Body of pancreas (tissue), 4 donors: ENCODE measurements around the gene SLC35C1. TPM values are rescaled to one million over a fixed set of nuclear protein-coding genes. Genes with fewer than 3 reads are reported as not detected.
"Not testable (repeated sequence)": the region's sequence is repeated elsewhere in the genome, so short reads cannot be mapped to it uniquely, and the experiment has no call there.

Experiments
- ATAC-seq: fragments of 150-250 bp; one replicate; pipeline ENCODE4 v1.9.1; 2016
- DNase-seq, 4 donors: peaks; one replicate each; pipeline ENCODE4 v3.0.0-alpha.2; 2019
- H3K27ac ChIP-seq, 4 donors: fragments of 200-600 bp; sonication (generic); 1 replicate in 3 of 4; 2 replicates in 1 of 4; pipeline versions ENCODE4 v1.5.1 to v1.6.1; 2016 to 2019; ENCODE audit warnings: mild to moderate bottlenecking in 1 of 4, mixed read lengths in 1 of 4, moderate library complexity in 1 of 4
- H3K27me3 ChIP-seq, 2 donors: fragments of 200-600 bp; sonication (generic); one replicate each; pipeline ENCODE4 v1.6.0; 2016; ENCODE audit warnings: mild to moderate bottlenecking in 1 of 2
- H3K36me3 ChIP-seq, 2 donors: fragments of 200-600 bp; sonication (generic); replicated peaks in 1 of 2; 2 replicates each; pipeline ENCODE4 v1.5.1; 2016; ENCODE audit warnings: low read depth in 2 of 2; ENCODE audit not compliant: insufficient read depth in 1 of 2
- H3K4me1 ChIP-seq: fragments of 200-600 bp; sonication (generic); one replicate; pipeline ENCODE4 v1.6.0; 2016
- H3K4me3 ChIP-seq, 2 donors: fragments of 200-600 bp; sonication (generic); 1 replicate in 1 of 2; 2 replicates in 1 of 2; pipeline ENCODE4 v1.5.1; 2016 to 2019
- H3K9me3 ChIP-seq, 3 donors: fragments of 200-600 bp; sonication (generic); 1 replicate in 2 of 3; 2 replicates in 1 of 3; pipeline ENCODE4 v1.5.1; 2016
- CTCF ChIP-seq, 7 experiments: fragments of 450-650 bp in 4 of 7; fragments of 200-600 bp in 3 of 7; sonication (generic) in 3 of 7; IDR thresholded peaks; one replicate each; pipeline ENCODE4 v1.5.1; 2016 to 2019; ENCODE audit warnings: antibody characterized with exemption in 7 of 7
- POLR2A ChIP-seq, 3 donors: fragments of 450-650 bp; IDR thresholded peaks; one replicate each; pipeline ENCODE4 v1.6.1; 2016; ENCODE audit warnings: antibody characterized with exemption in 3 of 3, mild to moderate bottlenecking in 2 of 3
- WGBS, 2 donors: methylation state at CpG; one replicate each; pipeline ENCODE4 v1.1.5; 2017; 5-methylcytosine and 5-hydroxymethylcytosine counted together
- intact Hi-C: fragments of 100-400 bp; cut with DNase I; formaldehyde crosslinking; loops from one replicate; pipeline ENCODE4 v1.15.1; 2023
- total RNA-seq, 2 donors: library from RNA; depleted of rRNA; stranded (reverse); fragments of >200 nt; gene quantifications; one replicate each; pipeline ENCODE4 v1.1.0, GENCODE V29; 2016

SLC35C1 gene
- total RNA-seq, 2 donors from 2014 or later, result 11.2 to 22.7 TPM

GRCh38 chr11:45805305-45806071 lies 539 bp downstream of the SLC35C1 start:
- Histone ChIP-seq H3K9me3 (no peaks in the 10 kb centered on the region), H3K4me1 (peaks cover 40% of the 10 kb centered on the region)

GRCh38 chr11:45806072-45806933 lies 1.4 kb downstream of the SLC35C1 start:
- 39 to 43% methylated on average over 16 to 20 of the region's 20 CpGs for WGBS, 2 donors

More at GRCh38 chr11:45805305-45806071, 539 bp downstream of the SLC35C1 start:
- WGBS, 2 donors, result 8 to 11% methylated on average over 22 to 27 of the region's 29 CpGs
- no peaks in the 10 kb centered on the region for H3K36me3 ChIP-seq
- TF ChIP-seq CTCF (IDR thresholded peaks at IDR 0.05) (no peak), POLR2A (IDR thresholded peaks at IDR 0.05) (no peak)
- H3K4me3 ChIP-seq, result peak overlapping the region; percentile 59
- peak overlapping the region; percentile 86 to 95 (median 91) for H3K27ac ChIP-seq
- intact Hi-C loops, result no loop called here
- no peaks in the 10 kb centered on the region for H3K27me3 ChIP-seq
- ATAC-seq, result peak; percentile 56
- DNase-seq, result peak; percentile 49 to 57 (median 50)

GRCh38 chr11:45806937-45807791 lies 2.2 kb downstream of the SLC35C1 start:
- no peaks in the 10 kb centered on the region for H3K27me3 ChIP-seq
- intact Hi-C loops, result no loop called here
- peaks cover 0 to 11% of the 10 kb centered on the region in 2 donors for H3K36me3 ChIP-seq
- no peak overlapping the region for H3K27ac ChIP-seq
- peaks cover 40% of the 10 kb centered on the region for H3K4me1 ChIP-seq
- H3K4me3 ChIP-seq, result no peak overlapping the region
- WGBS, 2 donors, result 52 to 61% methylated on average over 7 of the region's 7 CpGs
- ATAC-seq (no peak), DNase-seq (no peak)
- no peak for TF ChIP-seq CTCF (IDR thresholded peaks at IDR 0.05)
- TF ChIP-seq POLR2A (IDR thresholded peaks at IDR 0.05), result no peak
- no peaks in the 10 kb centered on the region for H3K9me3 ChIP-seq

More at GRCh38 chr11:45806072-45806933, 1.4 kb downstream of the SLC35C1 start:
- H3K27me3 ChIP-seq, result no peaks in the 10 kb centered on the region
- no peaks in the 10 kb centered on the region for H3K9me3 ChIP-seq
- peaks cover 0 to 8% of the 10 kb centered on the region in 2 donors for H3K36me3 ChIP-seq
- TF ChIP-seq CTCF (IDR thresholded peaks at IDR 0.05) (no peak), POLR2A (IDR thresholded peaks at IDR 0.05) (no peak)
- H3K27ac ChIP-seq, result peak overlapping the region in 2 of 4 donors; percentile 86 to 95
- ATAC-seq (no peak), DNase-seq (peak in 1 of 4 donors; percentile 25)
- H3K4me3 ChIP-seq, result peak overlapping the region; percentile 59
- intact Hi-C loops, result no loop called here
- H3K4me1 ChIP-seq, result peaks cover 40% of the 10 kb centered on the region

- Histone ChIP-seq H3K36me3 (peaks cover 0 to 11% of the 10 kb centered on the region in 2 donors), H3K27me3 (no peaks in the 10 kb centered on the region), H3K4me3 (no peak overlapping the region), H3K27ac (no peak overlapping the region), H3K9me3 (no peaks in the 10 kb centered on the region), H3K4me1 (peaks cover 40% of the 10 kb centered on the region)
- ATAC-seq, result no peak
- intact Hi-C loops, result no loop called here
- DNase-seq, result peak in 1 of 4 donors; percentile 31
- WGBS, 2 donors, result 24 to 37% methylated on average over 3 to 4 of the region's 4 CpGs
- no peak for TF ChIP-seq CTCF (IDR thresholded peaks at IDR 0.05)
- no peak for TF ChIP-seq POLR2A (IDR thresholded peaks at IDR 0.05)
Observed at GRCh38 chr11:45807792-45808238, 2.9 kb downstream of the SLC35C1 start.

- intact Hi-C loops, H3K27ac ChIP-seq: not testable (repeated sequence)
- H3K4me1 ChIP-seq, result peaks cover 40% of the 10 kb centered on the region
Observed at GRCh38 chr11:45808427-45808826, 3.5 kb downstream of the SLC35C1 start.

More at GRCh38 chr11:45808427-45808826, 3.5 kb downstream of the SLC35C1 start:
- not testable (repeated sequence) for DNase-seq, H3K4me3 ChIP-seq, H3K9me3 ChIP-seq, H3K27me3 ChIP-seq, ATAC-seq
- H3K36me3 ChIP-seq, result peaks cover 0 to 11% of the 10 kb centered on the region in 2 donors
- WGBS, 2 donors, result 92 to 96% methylated on average over 4 to 6 of the region's 6 CpGs
